ENCODE results near the gene ADRA2A.

ADRA2A gene

GRCh38 chr10:111126077-111126476 is 49.2 kb downstream of the ADRA2A start:
- DNase-seq (ENCODE audit: insufficient read length, low spot score): no peak
- FAIRE-seq: no peak
- no peak for TF ChIP-seq PAX5 (IDR thresholded peaks at IDR 0.05; ENCODE audit: insufficient read depth, low read length, severe bottlenecking)
- TF ChIP-seq SPI1 (IDR thresholded peaks at IDR 0.05; ENCODE audit: low read depth, low read length): no peak
- no peak for TF ChIP-seq POU2F2 (IDR thresholded peaks at IDR 0.05; ENCODE audit: low read depth, low read length)
- TF ChIP-seq POLR2AphosphoS5 (IDR thresholded peaks at IDR 0.05; ENCODE audit: low read depth, low read length): no peak
- TF ChIP-seq POLR2A (IDR thresholded peaks at IDR 0.05; ENCODE audit: low read depth, low read length): no peak
- no peak for TF ChIP-seq TAF1 (IDR thresholded peaks at IDR 0.05; ENCODE audit: low read depth, low read length)

GRCh38 chr10:111127081-111127848 is 50.4 kb downstream of the ADRA2A start:
- FAIRE-seq (no peak), DNase-seq (ENCODE audit: insufficient read length, low spot score) (no peak)
- TF ChIP-seq POLR2AphosphoS5 (IDR thresholded peaks at IDR 0.05; ENCODE audit: low read depth, low read length): no peak

- FAIRE-seq (no peak), DNase-seq (ENCODE audit: insufficient read length, low spot score) (no peak)
- TF ChIP-seq POU2F2 (IDR thresholded peaks at IDR 0.05; ENCODE audit: low read depth, low read length): no peak
- TF ChIP-seq POLR2A (IDR thresholded peaks at IDR 0.05; ENCODE audit: low read depth, low read length): no peak
- TF ChIP-seq POLR2AphosphoS5 (IDR thresholded peaks at IDR 0.05; ENCODE audit: low read depth, low read length): no peak
- no peak for TF ChIP-seq SPI1 (IDR thresholded peaks at IDR 0.05; ENCODE audit: low read depth, low read length)
- no peak for TF ChIP-seq TAF1 (IDR thresholded peaks at IDR 0.05; ENCODE audit: low read depth, low read length)
- TF ChIP-seq PAX5 (IDR thresholded peaks at IDR 0.05; ENCODE audit: insufficient read depth, low read length, severe bottlenecking): no peak
Measured at GRCh38 chr10:111128331-111129180, 51.7 kb downstream of the ADRA2A start.

- FAIRE-seq: no peak
- TF ChIP-seq POU2F2 (IDR thresholded peaks at IDR 0.05; ENCODE audit: low read depth, low read length) (no peak), SPI1 (IDR thresholded peaks at IDR 0.05; ENCODE audit: low read depth, low read length) (no peak), TAF1 (IDR thresholded peaks at IDR 0.05; ENCODE audit: low read depth, low read length) (no peak), PAX5 (IDR thresholded peaks at IDR 0.05; ENCODE audit: insufficient read depth, low read length, severe bottlenecking) (no peak), POLR2A (IDR thresholded peaks at IDR 0.05; ENCODE audit: low read depth, low read length) (no peak), POLR2AphosphoS5 (IDR thresholded peaks at IDR 0.05; ENCODE audit: low read depth, low read length) (no peak)
- no peak for DNase-seq (ENCODE audit: insufficient read length, low spot score)
Measured at GRCh38 chr10:111129363-111129762, 52.5 kb downstream of the ADRA2A start.

GRCh38 chr10:111130471-111130870 is 53.6 kb downstream of the ADRA2A start:
- TF ChIP-seq POU2F2 (IDR thresholded peaks at IDR 0.05; ENCODE audit: low read depth, low read length) (no peak), SPI1 (IDR thresholded peaks at IDR 0.05; ENCODE audit: low read depth, low read length) (no peak), POLR2A (IDR thresholded peaks at IDR 0.05; ENCODE audit: low read depth, low read length) (no peak), POLR2AphosphoS5 (IDR thresholded peaks at IDR 0.05; ENCODE audit: low read depth, low read length) (no peak), TAF1 (IDR thresholded peaks at IDR 0.05; ENCODE audit: low read depth, low read length) (no peak), PAX5 (IDR thresholded peaks at IDR 0.05; ENCODE audit: insufficient read depth, low read length, severe bottlenecking) (no peak)
- no peak for DNase-seq (ENCODE audit: insufficient read length, low spot score)
- FAIRE-seq: no peak
